Endothelial cell of umbilical vein (primary cell): Measurements from ENCODE around the gene DOCK1. TPM values are rescaled to one million over a fixed set of nuclear protein-coding genes. Genes with fewer than 3 reads are reported as not detected.

ENCODE experiments used
- BruUV-seq: library from RNA; stranded (reverse); fragments of 400-500 nt; replicated peaks from 2 replicates; lab custom pipeline; 2021; lab: Mats Ljungman, UMichigan
- CTCF ChIA-PET: fragments of 300-600, 350-600 bp; sonication (Branson Sonifier 250); formaldehyde crosslinking; loops from one replicate; lab custom pipeline; 2021; ENCODE audit warnings: antibody characterized with exemption, inconsistent platforms; lab: Charles Lee
- POLR2A ChIA-PET: fragments of 300-600, 350-600 bp; sonication (Branson Sonifier 250); formaldehyde crosslinking; loops from one replicate; lab custom pipeline; 2021; ENCODE audit warnings: antibody characterized with exemption, inconsistent platforms; lab: Charles Lee
- DNase-seq: peaks from one replicate; pipeline ENCODE4 v3.0.0-alpha.2; 2011; ENCODE audit warnings: low read depth, low spot score
- FAIRE-seq: peaks from 2 replicates; lab custom pipeline; 2011; peaks lifted over from hg19 to GRCh38; lab: Jason Lieb, UNC
- H2AFZ ChIP-seq: 2 replicates; pipeline ENCODE4 v1.6.0; 2012; ENCODE audit warnings: low read depth, low read length, control low read depth, inconsistent platforms
- H3K27ac ChIP-seq: 2 replicates; pipeline ENCODE4 v1.5.1; 2011; ENCODE audit warnings: low read depth, mild to moderate bottlenecking, control low read depth, low read length, moderate library complexity; ENCODE audit not compliant: insufficient read depth
- H3K27me3 ChIP-seq, 2 experiments: 2 replicates each; pipeline versions ENCODE4 v1.6.0 to v1.6.1; 2011; ENCODE audit warnings: low read length in 2 of 2, mixed read lengths in 1 of 2; ENCODE audit not compliant: control insufficient read depth in 2 of 2, insufficient read depth in 2 of 2
- H3K36me3 ChIP-seq, 2 experiments: 2 replicates in 1 of 2; 3 replicates in 1 of 2; pipeline ENCODE4 v1.5.1; 2011; ENCODE audit warnings: low read length in 2 of 2, mild to moderate bottlenecking in 1 of 2, moderate library complexity in 1 of 2; ENCODE audit not compliant: control insufficient read depth in 2 of 2, insufficient read depth in 2 of 2; ENCODE audit errors: extremely low read depth in 1 of 2
- H3K4me1 ChIP-seq: 3 replicates; pipeline ENCODE4 v1.5.1; 2011; ENCODE audit warnings: mild to moderate bottlenecking, low read length; ENCODE audit not compliant: control insufficient read depth, insufficient read depth; ENCODE audit errors: extremely low read depth
- H3K4me2 ChIP-seq: 2 replicates; pipeline ENCODE4 v1.6.1; 2011; ENCODE audit warnings: low read length, control low read depth, mixed read lengths; ENCODE audit not compliant: insufficient read depth
- H3K4me3 ChIP-seq, 3 experiments: fragments of 200-600 bp in 1 of 3; sonication (generic), shearing (Covaris generic) in 1 of 3; replicated peaks in 1 of 3; 2 replicates each; pipeline ENCODE4 v1.5.1; 2011 to 2016; ENCODE audit warnings: control low read depth in 3 of 3, low read length in 3 of 3, mild to moderate bottlenecking in 2 of 3, inconsistent platforms in 1 of 3, low read depth in 1 of 3, moderate library complexity in 1 of 3; ENCODE audit not compliant: insufficient read depth in 1 of 3
- H3K79me2 ChIP-seq: 2 replicates; pipeline ENCODE4 v1.6.0; 2012; ENCODE audit warnings: low read length, inconsistent platforms; ENCODE audit not compliant: control insufficient read depth, insufficient read depth
- H3K9ac ChIP-seq: replicated peaks from 2 replicates; pipeline ENCODE3; 2011; ENCODE audit warnings: low read length, control low read depth; ENCODE audit not compliant: insufficient read depth; ENCODE audit errors: extremely low read depth
- H3K9me1 ChIP-seq: replicated peaks from 3 replicates; pipeline ENCODE4 v1.6.0; 2011; ENCODE audit warnings: mild to moderate bottlenecking, low read length; ENCODE audit not compliant: control insufficient read depth, insufficient read depth; ENCODE audit errors: extremely low read depth
- H3K9me3 ChIP-seq: replicated peaks from 2 replicates; pipeline ENCODE4 v1.5.1; 2012; ENCODE audit warnings: low read length, inconsistent platforms; ENCODE audit not compliant: control insufficient read depth, insufficient read depth
- H4K20me1 ChIP-seq: replicated peaks from 2 replicates; pipeline ENCODE3; 2011; ENCODE audit warnings: mild to moderate bottlenecking, low read length; ENCODE audit not compliant: control insufficient read depth, insufficient read depth; ENCODE audit errors: extremely low read depth
- EZH2 ChIP-seq: IDR thresholded peaks from 2 replicates; pipeline ENCODE4 v1.6.1; 2012; ENCODE audit warnings: borderline replicate concordance, low read depth, mild to moderate bottlenecking, moderate library complexity, low read length, inconsistent platforms; ENCODE audit not compliant: severe bottlenecking
- FOS ChIP-seq: IDR thresholded peaks from 2 replicates; pipeline ENCODE4 v1.6.1; 2011; ENCODE audit warnings: mild to moderate bottlenecking, low read length, moderate library complexity, borderline replicate concordance; ENCODE audit not compliant: insufficient read depth
- GATA2 ChIP-seq: IDR thresholded peaks from 2 replicates; pipeline ENCODE4 v1.7.0; 2011; ENCODE audit warnings: low read depth, mild to moderate bottlenecking, moderate library complexity, mixed read lengths, low read length; ENCODE audit not compliant: insufficient read length, insufficient read depth
- JUN ChIP-seq: IDR thresholded peaks from 2 replicates; pipeline ENCODE4 v1.6.1; 2011; ENCODE audit warnings: borderline replicate concordance, low read depth; ENCODE audit not compliant: insufficient read length, insufficient read depth
- MYC ChIP-seq: IDR thresholded peaks from one replicate; pipeline ENCODE4 v1.6.1; 2011; ENCODE audit warnings: mild to moderate bottlenecking, low read depth, low read length
- POLR2A ChIP-seq: IDR thresholded peaks from 2 replicates; pipeline ENCODE4 v1.6.1; 2012; ENCODE audit warnings: low read depth, mild to moderate bottlenecking, control low read depth, low read length
- POLR2AphosphoS5 ChIP-seq: IDR thresholded peaks from 2 replicates; pipeline ENCODE4 v1.6.1; 2012; ENCODE audit warnings: low read depth, mild to moderate bottlenecking, control low read depth, low read length, moderate library complexity; ENCODE audit not compliant: insufficient read depth
- dilution Hi-C: fragments of 300-500 bp; cut with MboI; formaldehyde crosslinking; loops from one replicate; pipeline ENCODE4 v1.15.0; 2019; ENCODE audit warnings: low sequenced_read_pairs; ENCODE audit not compliant: extremely low pct_ligation_motif_present
- intact Hi-C: fragments of 100-400 bp; cut with micrococcal nuclease; formaldehyde crosslinking; loops from one replicate; pipeline ENCODE4 v1.10.0; 2022
- polyA plus RNA-seq, 4 experiments: library from polyadenylated mRNA; depleted of rRNA in 3 of 4; stranded (reverse) in 3 of 4; unstranded in 1 of 4; fragments of >200 nt; gene quantifications; 2 replicates each; pipeline versions ENCODE4 v1.2.1 to v1.2.3, GENCODE V29; 2011 to 2012; ENCODE audit warnings: missing spikeins in 1 of 4
- total RNA-seq: library from RNA; stranded (reverse); gene quantifications from 2 replicates; pipeline ENCODE4 v1.2.3, GENCODE V29; 2021
- TF ChIP-seq, protein P1 (sequence below), 2 donors: IDR thresholded peaks; 1 replicate in 1 of 2; 2 replicates in 1 of 2; pipeline ENCODE4 v1.5.1; 2011; ENCODE audit warnings: low read length in 2 of 2, mild to moderate bottlenecking in 2 of 2, moderate library complexity in 2 of 2, control low read depth in 1 of 2, inconsistent platforms in 1 of 2, low read depth in 1 of 2; ENCODE audit not compliant: insufficient read depth in 1 of 2; ENCODE audit errors: extremely low read depth in 1 of 2
- TF ChIP-seq, protein P2 (sequence below): IDR thresholded peaks from 2 replicates; pipeline ENCODE4 v1.6.1; 2011; ENCODE audit not compliant: insufficient read depth, insufficient read length

Gene DOCK1
- total and polyA plus RNA-seq, 2 donors (not counting 3 experiments of a cell fraction or from before 2014, with no cell fraction given) = 22.5 to 83.1 TPM

DNA sequence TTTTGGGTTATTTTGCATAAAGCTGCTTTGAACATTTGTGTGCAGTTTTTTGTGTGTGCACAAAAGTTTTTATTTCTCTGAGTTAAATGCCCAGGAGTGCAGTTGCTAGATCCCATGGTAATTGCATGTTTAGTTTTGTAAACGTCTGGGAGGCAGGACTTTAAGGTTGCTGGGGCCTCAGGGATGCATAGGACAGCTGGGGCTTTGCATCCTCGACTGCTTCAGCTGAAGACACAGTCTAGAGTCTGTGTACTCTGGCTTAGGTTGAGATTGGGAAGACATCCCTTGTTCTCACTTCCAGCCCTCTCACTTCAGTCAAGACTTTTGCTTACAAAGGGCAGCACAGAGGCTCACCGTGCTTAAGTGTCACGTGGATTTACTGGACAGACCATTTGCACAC, 385.6 kb downstream of the DOCK1 start:
- DNase-seq (no peak), FAIRE-seq (no peak)
- no peaks in the 10 kb centered on the region for H3K4me1 ChIP-seq
- intact Hi-C loops (no loop called here), dilution Hi-C loops (no loop called here)
- no peaks in the 10 kb centered on the region for H3K36me3 ChIP-seq
- H3K4me3 ChIP-seq = no peak overlapping the region
- ChIA-PET CTCF (no interaction called here), POLR2A (no interaction called here)
- no peak overlapping the region for H3K27ac ChIP-seq
- H3K9me1 ChIP-seq = no peaks in the 10 kb centered on the region
- no peak overlapping the region for H3K9ac ChIP-seq
- no peaks in the 10 kb centered on the region for H3K9me3 ChIP-seq
- BruUV-seq = no TSS peak
- no peaks in the 10 kb centered on the region for H3K27me3 ChIP-seq
- TF ChIP-seq, protein P1, sequence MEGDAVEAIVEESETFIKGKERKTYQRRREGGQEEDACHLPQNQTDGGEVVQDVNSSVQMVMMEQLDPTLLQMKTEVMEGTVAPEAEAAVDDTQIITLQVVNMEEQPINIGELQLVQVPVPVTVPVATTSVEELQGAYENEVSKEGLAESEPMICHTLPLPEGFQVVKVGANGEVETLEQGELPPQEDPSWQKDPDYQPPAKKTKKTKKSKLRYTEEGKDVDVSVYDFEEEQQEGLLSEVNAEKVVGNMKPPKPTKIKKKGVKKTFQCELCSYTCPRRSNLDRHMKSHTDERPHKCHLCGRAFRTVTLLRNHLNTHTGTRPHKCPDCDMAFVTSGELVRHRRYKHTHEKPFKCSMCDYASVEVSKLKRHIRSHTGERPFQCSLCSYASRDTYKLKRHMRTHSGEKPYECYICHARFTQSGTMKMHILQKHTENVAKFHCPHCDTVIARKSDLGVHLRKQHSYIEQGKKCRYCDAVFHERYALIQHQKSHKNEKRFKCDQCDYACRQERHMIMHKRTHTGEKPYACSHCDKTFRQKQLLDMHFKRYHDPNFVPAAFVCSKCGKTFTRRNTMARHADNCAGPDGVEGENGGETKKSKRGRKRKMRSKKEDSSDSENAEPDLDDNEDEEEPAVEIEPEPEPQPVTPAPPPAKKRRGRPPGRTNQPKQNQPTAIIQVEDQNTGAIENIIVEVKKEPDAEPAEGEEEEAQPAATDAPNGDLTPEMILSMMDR (IDR thresholded peaks at IDR 0.05; ENCODE audit: extremely low read depth in 1 of 2, insufficient read depth in 1 of 2, low read depth in 1 of 2, low read length in 2 of 2) = no peak
- TF ChIP-seq POLR2AphosphoS5 (no peak), EZH2 (no peak), FOS (no peak), MYC (no peak), JUN (no peak), POLR2A (no peak), GATA2 (no peak)
- TF ChIP-seq, protein P2, sequence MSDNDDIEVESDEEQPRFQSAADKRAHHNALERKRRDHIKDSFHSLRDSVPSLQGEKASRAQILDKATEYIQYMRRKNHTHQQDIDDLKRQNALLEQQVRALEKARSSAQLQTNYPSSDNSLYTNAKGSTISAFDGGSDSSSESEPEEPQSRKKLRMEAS = no peak
- H3K4me2 ChIP-seq = no peak overlapping the region
- no peak overlapping the region for H2AFZ ChIP-seq
- H4K20me1 ChIP-seq = no peaks in the 10 kb centered on the region
- no peaks in the 10 kb centered on the region for H3K79me2 ChIP-seq
